GM21360 (cell line): ENCODE results near the gene MICB.
A peak's percentile ranks its signal among the peaks of the same experiment; 100 is the strongest.

Source experiments
- ATAC-seq: cut with Tn5 transposase; IDR thresholded peaks from one replicate; pipeline ENCODE4 v1.9.1; 2021; ENCODE audit warnings: mild to moderate bottlenecking, moderate library complexity; ENCODE audit not compliant: unreplicated experiment

MICB gene

GRCh38 chr6:31559606-31559957 lies 61.6 kb downstream of the MICB start:
- ATAC-seq, result no peak

- peak; percentile 39 for ATAC-seq
Measured at GRCh38 chr6:31559958-31560696, 62.2 kb downstream of the MICB start.

- ATAC-seq, result no peak
Measured at GRCh38 chr6:31560697-31561058, 62.7 kb downstream of the MICB start.
